ENCODE measurements around the gene CEP112.
"Not testable (repeated sequence)": the region's sequence is repeated elsewhere in the genome, so short reads cannot be mapped to it uniquely, and the experiment has no call there.

The CEP112 gene

DNA sequence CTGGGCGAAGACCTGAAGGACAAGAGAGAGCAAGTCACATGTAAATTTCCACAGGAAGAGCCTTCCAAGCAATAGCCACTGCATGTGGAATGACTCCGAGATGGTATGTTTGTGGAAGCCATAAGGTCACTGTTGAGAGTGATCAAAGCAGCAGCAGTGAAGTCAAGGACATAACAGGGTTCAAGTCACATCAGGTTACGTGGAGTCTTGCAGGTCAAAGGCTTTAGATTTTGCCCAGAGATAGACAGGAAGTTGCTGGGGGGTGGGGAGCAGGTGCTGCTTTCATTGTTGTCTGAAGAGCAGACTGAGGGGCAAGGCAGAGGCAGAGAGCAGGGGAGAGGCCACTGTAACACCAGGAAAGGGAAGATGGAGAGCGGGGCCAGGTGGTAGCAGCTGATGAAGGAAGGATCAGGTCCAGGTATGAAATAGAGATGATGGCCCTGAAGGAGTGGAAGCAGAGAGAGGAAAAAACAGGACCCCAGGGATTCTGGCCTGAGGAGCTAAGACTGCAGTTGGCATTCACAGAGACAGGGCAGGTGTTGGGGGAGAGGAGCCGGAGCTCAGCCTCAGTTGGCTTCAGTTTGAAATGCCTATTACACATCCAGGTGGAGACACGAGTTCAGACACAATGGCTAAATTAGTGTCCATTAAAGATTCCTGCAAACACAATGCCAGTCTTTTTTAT is 501.2 kb downstream of the CEP112 start:
- H3K27ac ChIP-seq, result no peak overlapping the region
- TF ChIP-seq ZFX (IDR thresholded peaks at IDR 0.05), result no peak

DNA sequence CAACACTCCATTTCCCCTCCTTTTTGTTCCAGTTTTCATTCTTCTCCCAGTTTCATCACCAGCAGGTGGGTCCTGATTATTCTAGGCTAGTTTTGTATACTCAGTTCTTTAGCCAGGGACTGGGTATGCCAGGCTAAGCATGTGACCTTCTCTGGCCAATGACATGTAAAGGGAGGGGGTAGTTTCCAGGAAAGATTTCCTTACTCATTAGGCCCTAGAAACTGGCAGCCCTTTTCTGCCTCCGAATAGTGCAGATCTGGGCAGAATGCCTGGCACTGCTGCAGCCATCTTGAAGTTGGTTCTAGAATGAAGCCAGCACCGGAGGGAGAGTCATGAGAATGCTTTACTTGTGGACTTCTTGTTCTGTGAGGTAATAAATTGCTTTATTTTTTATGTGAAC is 503.6 kb downstream of the CEP112 start:
- no peak overlapping the region for H3K27ac ChIP-seq
- no peak for TF ChIP-seq ZFX (IDR thresholded peaks at IDR 0.05)
- TF ChIP-seq, protein P1, sequence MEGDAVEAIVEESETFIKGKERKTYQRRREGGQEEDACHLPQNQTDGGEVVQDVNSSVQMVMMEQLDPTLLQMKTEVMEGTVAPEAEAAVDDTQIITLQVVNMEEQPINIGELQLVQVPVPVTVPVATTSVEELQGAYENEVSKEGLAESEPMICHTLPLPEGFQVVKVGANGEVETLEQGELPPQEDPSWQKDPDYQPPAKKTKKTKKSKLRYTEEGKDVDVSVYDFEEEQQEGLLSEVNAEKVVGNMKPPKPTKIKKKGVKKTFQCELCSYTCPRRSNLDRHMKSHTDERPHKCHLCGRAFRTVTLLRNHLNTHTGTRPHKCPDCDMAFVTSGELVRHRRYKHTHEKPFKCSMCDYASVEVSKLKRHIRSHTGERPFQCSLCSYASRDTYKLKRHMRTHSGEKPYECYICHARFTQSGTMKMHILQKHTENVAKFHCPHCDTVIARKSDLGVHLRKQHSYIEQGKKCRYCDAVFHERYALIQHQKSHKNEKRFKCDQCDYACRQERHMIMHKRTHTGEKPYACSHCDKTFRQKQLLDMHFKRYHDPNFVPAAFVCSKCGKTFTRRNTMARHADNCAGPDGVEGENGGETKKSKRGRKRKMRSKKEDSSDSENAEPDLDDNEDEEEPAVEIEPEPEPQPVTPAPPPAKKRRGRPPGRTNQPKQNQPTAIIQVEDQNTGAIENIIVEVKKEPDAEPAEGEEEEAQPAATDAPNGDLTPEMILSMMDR (conservative IDR thresholded peaks at IDR 0.05), result no peak

DNA sequence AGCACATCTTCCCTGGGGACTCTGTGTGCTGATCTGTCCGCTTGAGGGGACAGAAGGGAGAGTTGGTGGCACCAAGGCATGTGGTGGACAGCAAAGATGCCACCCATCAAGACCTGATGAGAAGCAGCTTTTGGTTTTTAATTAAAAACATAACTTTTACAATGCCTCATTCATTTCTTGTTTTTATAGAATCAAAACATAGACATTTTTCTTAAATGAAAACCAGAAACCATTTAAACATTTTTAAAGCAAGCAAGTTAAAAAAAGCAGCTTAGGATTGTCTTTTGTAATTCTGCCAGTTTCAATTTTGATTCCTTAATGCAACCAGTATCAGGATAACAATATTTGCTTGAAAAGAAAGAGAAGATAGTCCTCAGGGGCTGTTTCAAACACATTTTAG is 506.8 kb downstream of the CEP112 start:
- TF ChIP-seq ZFX (IDR thresholded peaks at IDR 0.05), result no peak
- TF ChIP-seq, protein P1 (conservative IDR thresholded peaks at IDR 0.05), result no peak
- H3K27ac ChIP-seq, result no peak overlapping the region

DNA sequence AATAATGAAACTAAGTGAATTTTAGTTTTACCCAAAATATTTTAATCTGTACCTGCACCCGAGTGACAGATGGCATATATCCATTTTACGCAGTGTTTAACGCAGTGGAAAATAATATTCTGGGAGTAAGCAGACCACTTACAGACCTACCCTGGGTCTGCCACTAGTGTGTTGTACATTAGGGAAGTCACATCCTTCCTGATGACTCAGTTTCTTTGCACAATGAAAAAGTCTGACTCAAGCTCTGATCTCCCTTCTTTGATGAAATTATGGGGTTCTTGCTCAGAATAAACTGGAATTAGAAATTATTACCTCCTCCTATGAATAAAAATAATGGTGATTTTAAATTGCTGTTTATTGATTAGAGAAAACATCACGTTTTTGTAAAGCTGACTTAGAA is 507.3 kb downstream of the CEP112 start:
- H3K27ac ChIP-seq, result no peak overlapping the region
- TF ChIP-seq ZFX (IDR thresholded peaks at IDR 0.05), result no peak
- TF ChIP-seq, protein P1 (conservative IDR thresholded peaks at IDR 0.05), result no peak

DNA sequence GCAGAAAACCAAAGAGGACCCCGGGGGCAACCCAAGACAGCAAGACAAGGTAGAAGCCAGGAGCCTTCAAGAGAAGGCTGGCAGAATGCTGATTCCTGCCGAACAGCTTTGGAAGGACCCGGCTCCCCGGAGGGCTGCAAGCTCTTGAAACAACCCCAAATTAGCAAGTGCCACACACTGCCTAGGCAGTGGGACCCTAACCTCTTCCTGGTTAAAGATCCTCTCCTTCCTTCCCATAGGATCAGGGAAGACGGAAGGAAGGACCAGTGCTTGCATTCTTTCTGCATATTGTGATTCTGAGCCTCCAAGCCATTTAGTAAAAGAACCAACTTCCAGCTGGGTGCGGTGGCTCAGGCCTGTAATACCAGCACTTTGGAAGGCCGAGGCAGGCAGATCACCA is 508.5 kb downstream of the CEP112 start:
- no peak for TF ChIP-seq ZFX (IDR thresholded peaks at IDR 0.05)
- TF ChIP-seq, protein P1 (conservative IDR thresholded peaks at IDR 0.05), result no peak
- H3K27ac ChIP-seq, result no peak overlapping the region

DNA sequence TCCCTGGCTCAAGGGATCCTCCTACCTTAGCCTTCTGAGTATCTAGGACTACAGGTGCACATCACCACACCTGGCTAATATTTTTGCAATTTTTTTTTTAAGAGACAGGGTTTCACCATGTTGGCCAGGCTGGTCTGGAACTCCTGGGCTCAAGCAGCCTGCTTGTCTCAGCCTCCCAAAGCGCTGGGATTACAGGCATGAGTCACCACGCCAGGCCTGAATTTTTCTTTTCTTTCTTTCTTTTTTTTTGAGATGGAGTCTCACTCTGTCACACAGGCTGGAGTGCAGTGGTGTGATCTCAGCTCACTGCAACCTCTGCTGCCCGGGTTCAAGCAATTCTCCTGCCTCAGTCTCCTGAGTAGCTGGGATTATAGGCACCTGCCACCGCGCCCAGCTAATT is 510.2 kb downstream of the CEP112 start:
- not testable (repeated sequence) for H3K27ac ChIP-seq

DNA sequence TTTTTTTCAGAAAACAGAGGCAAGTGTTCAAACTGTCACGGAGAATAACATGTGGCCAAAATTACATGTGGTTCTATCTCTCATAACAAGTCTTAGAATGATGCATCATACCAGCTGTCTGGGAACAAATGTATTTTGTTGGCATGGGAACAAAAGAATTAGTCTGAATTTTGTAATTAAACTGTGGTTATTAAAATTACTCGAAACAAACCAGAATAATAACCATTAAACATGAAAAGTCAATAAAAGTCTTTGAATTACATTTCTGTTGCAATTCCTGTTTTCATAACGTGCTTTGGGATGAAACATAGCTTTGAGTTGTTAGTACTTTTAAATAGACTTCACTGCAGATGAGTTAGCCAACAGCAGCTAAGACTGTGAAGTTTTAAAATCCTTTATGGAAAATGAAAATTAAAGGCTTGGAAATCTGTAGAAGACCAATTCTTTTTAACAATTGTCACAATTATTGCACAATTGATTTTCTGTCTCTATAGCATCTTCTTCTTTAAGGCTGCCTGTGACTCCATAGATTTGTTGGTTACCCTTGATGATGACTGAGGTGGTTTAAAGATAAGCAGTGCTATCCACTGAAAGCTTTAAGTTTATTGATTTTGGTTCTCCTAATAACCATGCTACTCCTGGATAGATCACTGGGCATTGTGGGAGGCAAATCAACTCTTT is 512.6 kb downstream of the CEP112 start:
- TF ChIP-seq, protein P1 (conservative IDR thresholded peaks at IDR 0.05), result no peak
- no peak for TF ChIP-seq ZFX (IDR thresholded peaks at IDR 0.05)
- no peak overlapping the region for H3K27ac ChIP-seq

DNA sequence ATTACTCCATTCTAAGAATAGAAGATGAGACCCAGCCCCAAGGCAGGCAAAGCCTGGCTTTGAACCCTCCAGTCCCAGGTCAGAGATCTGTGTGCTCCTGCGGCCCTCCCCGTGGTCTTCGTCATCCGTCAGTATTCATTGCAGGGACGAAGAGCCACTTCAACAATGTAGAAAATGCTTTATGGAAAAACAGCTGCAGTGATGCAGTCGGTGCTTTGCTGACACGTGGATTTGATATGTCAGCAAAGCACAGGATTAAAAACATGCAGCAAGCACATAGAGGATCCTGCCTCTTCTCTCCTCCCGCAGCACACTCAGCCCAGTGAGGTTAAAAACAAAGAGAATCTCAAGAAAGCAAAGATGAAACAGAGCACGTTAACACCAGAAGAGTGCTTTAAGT is 513.4 kb downstream of the CEP112 start:
- no peak overlapping the region for H3K27ac ChIP-seq
- TF ChIP-seq, protein P1 (conservative IDR thresholded peaks at IDR 0.05), result no peak
- no peak for TF ChIP-seq ZFX (IDR thresholded peaks at IDR 0.05)

All from C4-2B (cell line).